DND-41 (cell line): ENCODE measurements around the gene SHROOM2.

Experiments
- CTCF ChIP-seq: IDR thresholded peaks from 2 replicates; pipeline ENCODE4 v1.5.1; 2012; ENCODE audit warnings: borderline replicate concordance, low read length, moderate library complexity, mild to moderate bottlenecking; ENCODE audit not compliant: poor library complexity, severe bottlenecking; ENCODE audit errors: extremely low read depth
- EZH2 ChIP-seq: IDR thresholded peaks from 3 replicates; pipeline ENCODE4 v1.6.1; 2012; ENCODE audit warnings: borderline replicate concordance, low read depth, mild to moderate bottlenecking, moderate library complexity, low read length, inconsistent platforms; ENCODE audit not compliant: severe bottlenecking

- no peak for TF ChIP-seq EZH2
- peak; percentile 66 for TF ChIP-seq CTCF
These were observed 87.7 kb downstream of the SHROOM2 start for GRCh38 chrX:9873952-9874351.
